PC-3 (cell line): ENCODE data around the gene ZNF835. TPM values are rescaled to one million over a fixed set of nuclear protein-coding genes. Genes with fewer than 3 reads are reported as not detected.
A peak's percentile ranks its signal among the peaks of the same experiment; 100 is the strongest.

Experiments used
- ATAC-seq: fragments of 200-7000 bp; cut with Tn5 transposase; 2 replicates; pipeline ENCODE4 v1.9.1; 2020; ENCODE audit warnings: mild to moderate bottlenecking, moderate library complexity
- BruUV-seq: library from RNA; stranded (reverse); fragments of 400-500 nt; replicated peaks from 2 replicates; lab custom pipeline; 2021; lab: Mats Ljungman, UMichigan
- CTCF ChIA-PET: fragments of 300-600 bp; sonication (Branson Sonifier 250); formaldehyde crosslinking; loops from one replicate; lab custom pipeline; 2022; ENCODE audit warnings: antibody characterized with exemption; lab: Charles Lee
- POLR2A ChIA-PET: fragments of 300-600 bp; sonication (Branson Sonifier 250); formaldehyde crosslinking; loops from one replicate; lab custom pipeline; 2022; ENCODE audit warnings: antibody characterized with exemption; ENCODE audit not compliant: unreplicated experiment; lab: Charles Lee
- DNase-seq: peaks from one replicate; pipeline ENCODE4 v3.0.0-alpha.2; 2015
- H2AFZ ChIP-seq: fragments of 300-600 bp; sonication (generic); 2 replicates; pipeline ENCODE4 v1.6.0; 2016; ENCODE audit warnings: antibody characterized with exemption, low read length
- H3F3A ChIP-seq: fragments of 300-600 bp; sonication (generic); one replicate; pipeline ENCODE4 v1.6.0; 2017; ENCODE audit warnings: antibody characterized with exemption, low read length, control low read depth, mild to moderate bottlenecking; ENCODE audit not compliant: unreplicated experiment
- H3K27ac ChIP-seq: fragments of 300-600 bp; sonication (generic); 2 replicates; pipeline ENCODE4 v1.5.1; 2016; ENCODE audit warnings: mild to moderate bottlenecking, low read length
- H3K27me3 ChIP-seq: fragments of 300-600 bp; sonication (generic); 2 replicates; pipeline ENCODE4 v1.6.1; 2016; ENCODE audit warnings: low read length, mixed read lengths
- H3K36me3 ChIP-seq: fragments of 300-600 bp; sonication (generic); 2 replicates; pipeline ENCODE4 v1.6.1; 2016; ENCODE audit warnings: low read depth, mixed run types, low read length, mixed read lengths
- H3K4me1 ChIP-seq: fragments of 300-600 bp; sonication (generic); 2 replicates; pipeline ENCODE4 v1.5.1; 2016; ENCODE audit warnings: low read length; ENCODE audit not compliant: insufficient read depth
- H3K4me2 ChIP-seq: fragments of 300-600 bp; sonication (generic); 2 replicates; pipeline ENCODE4 v1.6.0; 2016; ENCODE audit warnings: low read length
- H3K4me3 ChIP-seq: fragments of 300-600 bp; sonication (generic); 2 replicates; pipeline ENCODE4 v1.5.1; 2016; ENCODE audit warnings: mild to moderate bottlenecking, low read length, mixed read lengths
- H3K79me2 ChIP-seq: fragments of 300-600 bp; sonication (generic); 2 replicates; pipeline ENCODE4 v1.6.1; 2017; ENCODE audit warnings: low read length, mixed read lengths
- H3K9ac ChIP-seq: fragments of 300-600 bp; sonication (generic); 2 replicates; pipeline ENCODE4 v1.6.0; 2016; ENCODE audit warnings: mild to moderate bottlenecking, low read length
- H3K9me2 ChIP-seq: fragments of 300-600 bp; sonication (generic); replicated peaks from 2 replicates; pipeline ENCODE4 v1.6.1; 2016; ENCODE audit warnings: mixed run types, low read length, mixed read lengths
- H3K9me3 ChIP-seq: fragments of 300-600 bp; sonication (generic); 2 replicates; pipeline ENCODE4 v1.6.1; 2016; ENCODE audit warnings: low read length, mixed read lengths
- H4K20me1 ChIP-seq: fragments of 300-600 bp; sonication (generic); 2 replicates; pipeline ENCODE4 v1.6.1; 2016; ENCODE audit warnings: low read length, mixed read lengths
- EZH2 ChIP-seq: fragments of 300-600 bp; sonication (generic); IDR thresholded peaks from one replicate; pipeline ENCODE4 v1.6.1; 2017; ENCODE audit warnings: antibody characterized with exemption, mild to moderate bottlenecking, low read length; ENCODE audit not compliant: unreplicated experiment
- EZH2phosphoT487 ChIP-seq: fragments of 300-600 bp; sonication (generic); IDR thresholded peaks from 2 replicates; pipeline ENCODE4 v1.6.1; 2018; ENCODE audit warnings: mild to moderate bottlenecking, antibody characterized with exemption, low read length, borderline replicate concordance
- intact Hi-C: fragments of 100-400 bp; cut with micrococcal nuclease; formaldehyde crosslinking; loops from 2 replicates; pipeline ENCODE4 v1.9.0; 2023
- total RNA-seq: library from RNA; depleted of rRNA; stranded (reverse); fragments of >200 nt; gene quantifications from 2 replicates; pipeline ENCODE4 v1.2.3, GENCODE V29; 2014
- TF ChIP-seq, protein P1 (sequence below): fragments of 300-600 bp; sonication (generic); conservative IDR thresholded peaks from 2 replicates; pipeline ENCODE4 v1.5.1; 2017; ENCODE audit warnings: antibody characterized with exemption, low read depth, mild to moderate bottlenecking, low read length

Gene ZNF835
- total RNA-seq, 1 experiment from 2014 or later: not detected

DNA sequence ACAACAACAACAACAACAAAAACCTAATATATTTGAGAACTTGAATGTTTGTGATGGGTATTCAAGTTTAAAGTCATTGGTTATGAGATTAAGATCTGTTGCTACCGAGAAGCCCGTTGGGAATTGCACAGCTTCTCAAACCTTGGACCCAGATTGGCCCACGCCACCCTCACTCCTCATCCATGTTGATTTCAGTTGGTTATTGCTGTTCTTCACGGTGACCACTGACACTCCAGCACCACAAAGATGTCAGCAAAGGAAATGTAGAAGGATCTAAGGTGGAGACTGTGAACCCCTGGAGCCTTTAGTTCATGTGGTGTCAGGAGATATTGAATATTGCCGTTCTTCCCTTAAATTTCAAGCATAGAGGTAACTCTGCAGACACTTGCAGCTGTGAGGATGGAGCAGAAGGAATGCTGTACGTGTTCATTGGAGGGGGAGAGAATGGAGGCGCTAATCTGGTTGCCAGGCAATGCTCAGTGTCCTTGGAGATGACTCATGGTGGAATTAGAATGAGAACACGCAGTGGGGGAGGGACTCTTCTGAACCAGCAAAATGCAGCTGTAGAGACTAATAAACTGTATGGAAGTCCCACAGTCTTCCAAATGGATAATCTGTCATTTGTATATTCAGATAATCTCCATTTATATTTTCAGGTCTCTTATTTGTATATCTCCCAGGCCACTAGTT is 20.8 kb upstream of the ZNF835 start:
- Histone ChIP-seq H2AFZ (no peak overlapping the region), H3K9me2 (no peaks in the 10 kb centered on the region), H3F3A (no peaks in the 10 kb centered on the region), H3K4me2 (no peak overlapping the region), H3K27me3 (no peaks in the 10 kb centered on the region), H3K27ac (no peak overlapping the region), H3K4me1 (no peaks in the 10 kb centered on the region), H3K79me2 (no peaks in the 10 kb centered on the region), H3K9me3 (peaks cover 33% of the 10 kb centered on the region), H3K36me3 (no peaks in the 10 kb centered on the region), H3K9ac (no peak overlapping the region), H4K20me1 (no peaks in the 10 kb centered on the region), H3K4me3 (no peak overlapping the region)
- BruUV-seq: no TSS peak
- DNase-seq: no peak
- POLR2A ChIA-PET: no interaction called here
- CTCF ChIA-PET: no interaction called here
- no peak for ATAC-seq
- intact Hi-C loops: no loop called here
- TF ChIP-seq EZH2phosphoT487 (no peak), EZH2 (no peak)
- TF ChIP-seq, protein P1, sequence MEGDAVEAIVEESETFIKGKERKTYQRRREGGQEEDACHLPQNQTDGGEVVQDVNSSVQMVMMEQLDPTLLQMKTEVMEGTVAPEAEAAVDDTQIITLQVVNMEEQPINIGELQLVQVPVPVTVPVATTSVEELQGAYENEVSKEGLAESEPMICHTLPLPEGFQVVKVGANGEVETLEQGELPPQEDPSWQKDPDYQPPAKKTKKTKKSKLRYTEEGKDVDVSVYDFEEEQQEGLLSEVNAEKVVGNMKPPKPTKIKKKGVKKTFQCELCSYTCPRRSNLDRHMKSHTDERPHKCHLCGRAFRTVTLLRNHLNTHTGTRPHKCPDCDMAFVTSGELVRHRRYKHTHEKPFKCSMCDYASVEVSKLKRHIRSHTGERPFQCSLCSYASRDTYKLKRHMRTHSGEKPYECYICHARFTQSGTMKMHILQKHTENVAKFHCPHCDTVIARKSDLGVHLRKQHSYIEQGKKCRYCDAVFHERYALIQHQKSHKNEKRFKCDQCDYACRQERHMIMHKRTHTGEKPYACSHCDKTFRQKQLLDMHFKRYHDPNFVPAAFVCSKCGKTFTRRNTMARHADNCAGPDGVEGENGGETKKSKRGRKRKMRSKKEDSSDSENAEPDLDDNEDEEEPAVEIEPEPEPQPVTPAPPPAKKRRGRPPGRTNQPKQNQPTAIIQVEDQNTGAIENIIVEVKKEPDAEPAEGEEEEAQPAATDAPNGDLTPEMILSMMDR: no peak

DNA sequence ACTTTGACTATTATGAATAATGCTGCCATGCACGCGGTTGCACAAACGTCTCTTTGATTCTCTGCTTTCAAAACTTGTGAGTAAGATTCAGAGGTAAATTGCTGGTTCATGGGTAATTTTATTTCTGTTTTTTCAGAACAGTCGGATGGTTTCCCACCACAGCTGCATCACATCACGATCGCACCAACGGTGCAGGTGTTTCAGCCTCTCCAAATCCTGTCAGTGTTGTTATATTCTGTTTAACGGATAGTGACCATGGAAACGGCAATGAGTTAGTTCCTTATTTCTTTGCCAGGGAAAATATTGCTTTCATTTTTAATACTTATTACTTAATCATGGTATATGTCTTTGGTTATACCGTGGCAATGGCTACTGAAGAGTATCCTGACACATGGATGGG is 19.1 kb upstream of the ZNF835 start:
- Histone ChIP-seq H3K36me3 (no peaks in the 10 kb centered on the region), H3K9me3 (peaks cover 32% of the 10 kb centered on the region), H3K4me3 (no peak overlapping the region), H3K9ac (no peak overlapping the region), H3K9me2 (no peaks in the 10 kb centered on the region), H3K27ac (no peak overlapping the region), H3K27me3 (no peaks in the 10 kb centered on the region), H3F3A (no peaks in the 10 kb centered on the region), H3K4me2 (no peak overlapping the region), H3K4me1 (no peaks in the 10 kb centered on the region), H4K20me1 (no peaks in the 10 kb centered on the region), H2AFZ (no peak overlapping the region), H3K79me2 (no peaks in the 10 kb centered on the region)
- DNase-seq (no peak), ATAC-seq (no peak)
- intact Hi-C loops: no loop called here
- POLR2A ChIA-PET: no interaction called here
- no TSS peak for BruUV-seq
- CTCF ChIA-PET: no interaction called here
- TF ChIP-seq EZH2phosphoT487: no peak
- TF ChIP-seq EZH2: no peak
- TF ChIP-seq, protein P1: no peak

DNA sequence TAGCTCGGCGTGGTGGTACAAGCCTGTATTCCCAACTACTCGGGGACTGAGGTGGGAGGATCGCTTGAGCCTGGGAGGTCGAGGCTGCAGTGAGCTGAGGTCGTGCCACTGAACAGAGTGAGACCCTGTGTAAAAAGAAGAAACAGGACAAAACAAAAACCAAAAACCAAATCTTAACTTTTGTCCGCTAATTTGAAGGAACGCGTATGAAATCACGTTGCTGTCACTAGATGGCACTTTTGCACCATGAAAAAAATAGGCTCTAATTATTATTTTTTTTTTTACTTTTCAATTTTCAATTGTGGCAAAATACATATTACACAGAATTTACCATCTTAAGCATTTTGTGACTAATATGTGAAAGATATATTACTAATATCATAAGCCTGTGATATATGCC is 17.6 kb upstream of the ZNF835 start:
- peak; percentile 8 for DNase-seq
- Histone ChIP-seq H3K4me2 (no peak overlapping the region), H3K4me1 (no peaks in the 10 kb centered on the region), H3K9me2 (no peaks in the 10 kb centered on the region), H3K9me3 (peaks cover 36% of the 10 kb centered on the region), H3K9ac (no peak overlapping the region), H3K79me2 (no peaks in the 10 kb centered on the region), H3K4me3 (no peak overlapping the region), H3F3A (no peaks in the 10 kb centered on the region), H2AFZ (no peak overlapping the region), H3K27me3 (no peaks in the 10 kb centered on the region), H4K20me1 (no peaks in the 10 kb centered on the region), H3K27ac (no peak overlapping the region), H3K36me3 (no peaks in the 10 kb centered on the region)
- ChIA-PET POLR2A (no interaction called here), CTCF (no interaction called here)
- intact Hi-C loops: no loop called here
- no peak for ATAC-seq
- TF ChIP-seq, protein P1: peak; percentile 49
- TF ChIP-seq EZH2: no peak
- no TSS peak for BruUV-seq
